B cell (primary cell): Measurements from ENCODE around the gene NDUFA6. TPM values are rescaled to one million over a fixed set of nuclear protein-coding genes. Genes with fewer than 3 reads are reported as not detected.
"Not testable (repeated sequence)": the region's sequence is repeated elsewhere in the genome, so short reads cannot be mapped to it uniquely, and the experiment has no call there.

Experiments
- ATAC-seq: fragments of 200-7000 bp; cut with Tn5 transposase; one replicate; pipeline ENCODE4 v1.10.0; 2021; ENCODE audit warnings: low read depth, mild to moderate bottlenecking, moderate number of reproducible peaks, moderate library complexity
- CTCF ChIA-PET: fragments of 350-600 bp; sonication (Branson Sonifier 250); formaldehyde crosslinking; loops from one replicate; lab custom pipeline; 2021; ENCODE audit warnings: antibody characterized with exemption, inconsistent platforms; lab: Charles Lee
- POLR2A ChIA-PET: fragments of 350-600 bp; sonication (Branson Sonifier 250); formaldehyde crosslinking; loops from one replicate; lab custom pipeline; 2021; ENCODE audit warnings: antibody characterized with exemption; lab: Charles Lee
- DNase-seq: peaks from one replicate; pipeline ENCODE4 v3.0.0; 2013
- H2AFZ ChIP-seq: 2 replicates; pipeline ENCODE4 v1.6.1; 2012; ENCODE audit warnings: mild to moderate bottlenecking, low read depth, low read length; ENCODE audit not compliant: insufficient read depth, poor library complexity, severe bottlenecking
- H3K27ac ChIP-seq, 2 donors: 1 replicate in 1 of 2; 2 replicates in 1 of 2; pipeline ENCODE4 v1.5.1; 2012 to 2013; ENCODE audit warnings: low read length in 2 of 2, mild to moderate bottlenecking in 2 of 2, moderate library complexity in 1 of 2
- H3K27me3 ChIP-seq, 4 experiments: fragments of 200-600 bp in 1 of 4; sonication (generic) in 1 of 4; replicated peaks in 1 of 4; 1 replicate in 2 of 4; 2 replicates in 2 of 4; pipeline versions ENCODE4 v1.6.1 to v1.7.0; 2013 to 2016; ENCODE audit warnings: low read length in 3 of 4, mild to moderate bottlenecking in 2 of 4, mixed read lengths in 1 of 4, moderate library complexity in 1 of 4; ENCODE audit not compliant: insufficient read depth in 4 of 4, control insufficient read depth in 3 of 4; ENCODE audit errors: control extremely low read depth in 1 of 4
- H3K36me3 ChIP-seq, 2 experiments: replicated peaks in 1 of 2; 1 replicate in 1 of 2; 2 replicates in 1 of 2; pipeline versions ENCODE4 v1.6.1 to v1.7.1; 2013; ENCODE audit warnings: low read length in 1 of 2; ENCODE audit not compliant: insufficient read depth in 2 of 2, control insufficient read depth in 1 of 2; ENCODE audit errors: control extremely low read depth in 1 of 2, extremely low read depth in 1 of 2
- H3K4me1 ChIP-seq, 2 donors: fragments of 200-600 bp in 1 of 2; sonication (generic) in 1 of 2; 1 replicate in 1 of 2; 2 replicates in 1 of 2; pipeline versions ENCODE4 v1.5.1 to v1.6.1; 2013 to 2017; ENCODE audit warnings: low read length in 2 of 2; ENCODE audit not compliant: control insufficient read depth in 2 of 2, insufficient read depth in 2 of 2
- H3K4me2 ChIP-seq: replicated peaks from 2 replicates; pipeline ENCODE3; 2012; ENCODE audit warnings: mild to moderate bottlenecking, low read depth, low read length; ENCODE audit not compliant: poor library complexity, severe bottlenecking
- H3K4me3 ChIP-seq, 5 experiments: fragments of 200-600 bp in 1 of 5; sonication (generic) in 1 of 5; 1 replicate in 3 of 5; 2 replicates in 2 of 5; pipeline versions ENCODE4 v1.5.1 to v1.7.0; 2011 to 2016; ENCODE audit warnings: low read length in 4 of 5, mild to moderate bottlenecking in 4 of 5, low read depth in 2 of 5, control low read depth in 1 of 5, moderate library complexity in 1 of 5; ENCODE audit not compliant: insufficient read depth in 1 of 5; ENCODE audit errors: control extremely low read depth in 1 of 5, extremely low read depth in 1 of 5
- H3K79me2 ChIP-seq: fragments of 200-600 bp; sonication (generic); one replicate; pipeline ENCODE4 v1.6.0; 2016; ENCODE audit warnings: low read length; ENCODE audit not compliant: control insufficient read depth, insufficient read depth
- H3K9ac ChIP-seq: fragments of 200-600 bp; sonication (generic); 2 replicates; pipeline ENCODE4 v1.6.1; 2017; ENCODE audit warnings: mild to moderate bottlenecking, low read length, moderate library complexity
- H3K9me3 ChIP-seq, 3 donors: one replicate each; pipeline versions ENCODE4 v1.6.1 to v1.7.1; 2013; ENCODE audit warnings: low read length in 2 of 3; ENCODE audit not compliant: control insufficient read depth in 2 of 3, insufficient read depth in 1 of 3; ENCODE audit errors: control extremely low read depth in 1 of 3
- H4K20me1 ChIP-seq: 2 replicates; pipeline ENCODE4 v1.6.0; 2012; ENCODE audit warnings: mild to moderate bottlenecking, low read length; ENCODE audit not compliant: insufficient read depth, control insufficient read depth, poor library complexity, severe bottlenecking
- H3K27ac Mint-ChIP-seq: one replicate; pipeline ENCODE4 v1.8.0; 2021; ENCODE audit warnings: mixed read lengths
- H3K27me3 Mint-ChIP-seq: one replicate; pipeline ENCODE4 v1.8.0; 2021; ENCODE audit warnings: mixed read lengths
- H3K4me1 Mint-ChIP-seq: one replicate; pipeline ENCODE4 v1.8.0; 2021; ENCODE audit warnings: mixed read lengths
- H3K4me3 Mint-ChIP-seq: one replicate; pipeline ENCODE4 v1.8.0; 2021; ENCODE audit warnings: mixed read lengths
- H3K9me3 Mint-ChIP-seq: one replicate; pipeline ENCODE4 v1.8.0; 2022; ENCODE audit warnings: mixed read lengths; ENCODE audit not compliant: insufficient read depth
- EZH2 ChIP-seq: IDR thresholded peaks from 2 replicates; pipeline ENCODE4 v1.6.1; 2012; ENCODE audit warnings: borderline replicate concordance, low read depth, mild to moderate bottlenecking, moderate library complexity, low read length; ENCODE audit not compliant: insufficient read depth, poor library complexity, severe bottlenecking
- WGBS: methylation state at CpG from one replicate; pipeline ENCODE4 v1.1.5; 2013; ENCODE audit warnings: missing lambda C conversion rate; ENCODE audit not compliant: insufficient coverage; 5-methylcytosine and 5-hydroxymethylcytosine counted together
- intact Hi-C: fragments of 100-400 bp; cut with micrococcal nuclease; formaldehyde crosslinking; loops from one replicate; pipeline ENCODE4 v1.10.0; 2022
- polyA plus RNA-seq: library from polyadenylated mRNA; depleted of rRNA; stranded (reverse); fragments of >200 nt; gene quantifications from 2 replicates; pipeline ENCODE4 v1.2.3, GENCODE V29; 2012
- total RNA-seq, 2 donors: library from RNA; stranded (reverse); fragments of 120-200 nt in 1 of 2; gene quantifications; 1 replicate in 1 of 2; 2 replicates in 1 of 2; pipeline versions ENCODE4 v1.2.3 to v1.2.4, GENCODE V29; 2013 to 2022
- TF ChIP-seq, protein P1 (sequence below): fragments of 200-600 bp; IDR thresholded peaks from one replicate; pipeline ENCODE4 v1.8.0; 2022; ENCODE audit warnings: antibody characterized with exemption, mild to moderate bottlenecking

The NDUFA6 gene
- total and polyA plus RNA-seq, 2 donors (not counting 1 experiment from before 2014, with no cell fraction given), result 26.2 to 47.8 TPM

- CTCF ChIA-PET, result no interaction called here
- Histone ChIP-seq H3K79me2 (no peaks in the 10 kb centered on the region), H3K4me2 (no peak overlapping the region), H3K4me3 (no peak overlapping the region), H3K9me3 (no peaks in the 10 kb centered on the region), H3K4me1 (no peaks in the 10 kb centered on the region), H3K27me3 (peaks cover 0 to 5% (median 0%) of the 10 kb centered on the region in 4 experiments), H3K27ac (no peak overlapping the region), H4K20me1 (no peaks in the 10 kb centered on the region), H3K9ac (no peak overlapping the region), H3K36me3 (no peaks in the 10 kb centered on the region), H2AFZ (no peak overlapping the region)
- Mint-ChIP-seq H3K9me3 (no peaks in the 10 kb centered on the region), H3K4me1 (no peaks in the 10 kb centered on the region), H3K4me3 (no peak overlapping the region), H3K27ac (no peak overlapping the region), H3K27me3 (no peaks in the 10 kb centered on the region)
- no peak for TF ChIP-seq EZH2
- TF ChIP-seq, protein P1, sequence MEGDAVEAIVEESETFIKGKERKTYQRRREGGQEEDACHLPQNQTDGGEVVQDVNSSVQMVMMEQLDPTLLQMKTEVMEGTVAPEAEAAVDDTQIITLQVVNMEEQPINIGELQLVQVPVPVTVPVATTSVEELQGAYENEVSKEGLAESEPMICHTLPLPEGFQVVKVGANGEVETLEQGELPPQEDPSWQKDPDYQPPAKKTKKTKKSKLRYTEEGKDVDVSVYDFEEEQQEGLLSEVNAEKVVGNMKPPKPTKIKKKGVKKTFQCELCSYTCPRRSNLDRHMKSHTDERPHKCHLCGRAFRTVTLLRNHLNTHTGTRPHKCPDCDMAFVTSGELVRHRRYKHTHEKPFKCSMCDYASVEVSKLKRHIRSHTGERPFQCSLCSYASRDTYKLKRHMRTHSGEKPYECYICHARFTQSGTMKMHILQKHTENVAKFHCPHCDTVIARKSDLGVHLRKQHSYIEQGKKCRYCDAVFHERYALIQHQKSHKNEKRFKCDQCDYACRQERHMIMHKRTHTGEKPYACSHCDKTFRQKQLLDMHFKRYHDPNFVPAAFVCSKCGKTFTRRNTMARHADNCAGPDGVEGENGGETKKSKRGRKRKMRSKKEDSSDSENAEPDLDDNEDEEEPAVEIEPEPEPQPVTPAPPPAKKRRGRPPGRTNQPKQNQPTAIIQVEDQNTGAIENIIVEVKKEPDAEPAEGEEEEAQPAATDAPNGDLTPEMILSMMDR, result no peak
- DNase-seq, result no peak
- intact Hi-C loops, result no loop called here
- POLR2A ChIA-PET, result no interaction called here
- no peak for ATAC-seq
- 95% methylated on average over 31 of the region's 31 CpGs for WGBS
Measured at GRCh38 chr22:42138122-42138770, 47.7 kb upstream of the NDUFA6 start.

DNA sequence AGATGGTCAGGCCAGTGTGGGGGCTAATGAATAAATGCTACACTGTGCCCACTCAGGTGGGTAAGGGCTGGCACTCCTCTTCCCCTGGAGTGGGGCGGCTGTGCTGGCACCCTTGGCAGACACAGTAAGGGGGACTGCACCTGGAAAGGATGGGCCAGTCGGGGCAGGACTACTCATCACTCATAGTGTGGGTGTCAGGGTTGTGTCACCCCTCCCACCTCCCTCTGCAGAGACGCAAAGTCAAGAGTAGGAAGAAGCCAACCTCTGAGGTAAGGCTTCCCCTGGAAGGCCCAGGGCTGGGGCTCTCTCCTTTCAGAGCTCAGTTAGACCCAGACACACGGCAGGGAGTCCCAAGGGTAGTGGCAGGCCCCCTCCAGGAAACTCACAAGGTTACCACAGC lies 45.1 kb upstream of the NDUFA6 start:
- POLR2A ChIA-PET, H3K4me1 Mint-ChIP-seq, H3K4me1 ChIP-seq, H2AFZ ChIP-seq, H3K4me3 ChIP-seq, H3K4me3 Mint-ChIP-seq, H3K27ac Mint-ChIP-seq, H3K9me3 Mint-ChIP-seq, H3K36me3 ChIP-seq, H3K4me2 ChIP-seq, H3K27me3 ChIP-seq, ATAC-seq, CTCF ChIA-PET, H3K9ac ChIP-seq, DNase-seq, H3K9me3 ChIP-seq, H3K79me2 ChIP-seq, H3K27ac ChIP-seq, H4K20me1 ChIP-seq, intact Hi-C loops, H3K27me3 Mint-ChIP-seq: not testable (repeated sequence)
- no CpG with 5 or more reads among the region's 4 CpGs for WGBS
